Right atrium auricular region (tissue), 2 donors: Measurements from ENCODE around the gene PLIN1. TPM values are rescaled to one million over a fixed set of nuclear protein-coding genes. Genes with fewer than 3 reads are reported as not detected.

ENCODE experiments used
- DNase-seq: peaks from one replicate; pipeline ENCODE4 v3.0.0-alpha.2; 2019; ENCODE audit warnings: low spot score
- H3K27ac ChIP-seq, 2 donors: fragments of 200-600 bp; sonication (generic); 1 replicate in 1 of 2; 2 replicates in 1 of 2; pipeline ENCODE4 v1.5.1; 2016 to 2019
- H3K27me3 ChIP-seq, 2 donors: fragments of 200-600 bp; sonication (generic); one replicate each; pipeline versions ENCODE4 v1.5.1 to v1.6.0; 2017 to 2019
- H3K36me3 ChIP-seq: fragments of 200-600 bp; sonication (generic); one replicate; pipeline ENCODE4 v1.5.1; 2016
- H3K4me1 ChIP-seq, 2 donors: fragments of 200-600 bp; sonication (generic); one replicate each; pipeline versions ENCODE4 v1.5.1 to v1.6.0; 2017 to 2019
- H3K4me3 ChIP-seq, 2 donors: fragments of 200-600 bp; sonication (generic); 1 replicate in 1 of 2; 2 replicates in 1 of 2; pipeline ENCODE4 v1.5.1; 2017 to 2019; ENCODE audit warnings: mild to moderate bottlenecking in 1 of 2, moderate library complexity in 1 of 2
- H3K9me3 ChIP-seq, 2 donors: fragments of 200-600 bp; sonication (generic); one replicate each; pipeline ENCODE4 v1.5.1; 2019
- CTCF ChIP-seq, 2 donors: fragments of 200-600 bp; sonication (generic); IDR thresholded peaks; one replicate each; pipeline ENCODE4 v1.5.1; 2019; ENCODE audit warnings: antibody characterized with exemption in 2 of 2
- total RNA-seq, 2 donors: library from RNA; depleted of rRNA; stranded (reverse); fragments of >200 nt; gene quantifications; one replicate each; pipeline ENCODE4 v1.1.0, GENCODE V29; 2016

PLIN1 gene
- total RNA-seq, 2 donors from 2014 or later, result 3.6 to 22.6 TPM

DNA sequence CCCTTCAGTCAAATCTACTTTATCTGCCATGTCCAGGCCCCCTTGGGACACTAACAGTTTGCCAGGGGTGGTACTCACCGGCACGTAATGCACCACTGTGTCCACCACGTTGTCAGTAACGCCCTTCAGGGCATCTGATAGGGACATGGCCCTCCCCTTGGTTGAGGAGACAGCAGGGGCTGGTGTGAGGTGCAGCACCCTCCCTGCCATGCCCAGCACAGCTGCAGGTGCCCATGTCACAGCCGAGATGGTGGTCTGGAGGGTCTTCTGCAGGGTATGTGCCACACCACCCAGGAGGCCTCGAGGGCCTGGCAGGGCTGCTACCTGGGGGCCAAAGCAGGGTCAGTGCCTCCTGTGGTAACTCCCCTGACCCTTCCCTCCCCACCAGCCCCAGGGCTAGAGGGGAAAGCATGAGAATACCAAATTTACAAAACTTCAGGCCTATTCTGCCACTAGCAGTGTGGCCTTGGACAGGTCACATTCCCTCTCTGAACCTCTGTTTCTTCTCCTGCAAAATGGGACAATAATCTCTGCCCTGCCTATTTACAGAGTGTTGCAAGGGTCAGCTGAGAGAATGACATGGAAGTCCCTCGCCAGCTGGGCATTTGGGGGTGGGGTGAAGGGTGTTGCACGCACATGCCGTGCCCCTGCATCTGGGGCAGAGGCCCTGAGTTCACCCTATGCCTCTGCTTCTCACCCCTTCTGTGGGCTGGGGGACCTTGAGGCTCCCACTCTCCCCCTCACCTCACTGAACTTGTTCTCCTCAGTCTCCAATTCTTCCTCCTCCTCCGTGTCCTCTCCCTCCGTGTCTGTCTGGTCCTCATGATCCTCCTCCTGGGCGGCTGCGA lies 12.1 kb downstream of the PLIN1 start:
- no peak for TF ChIP-seq CTCF (IDR thresholded peaks at IDR 0.05)
- peaks cover 0 to 28% of the 10 kb centered on the region in 2 donors for H3K4me1 ChIP-seq
- no peak overlapping the region for H3K4me3 ChIP-seq
- no peaks in the 10 kb centered on the region for H3K36me3 ChIP-seq
- no peak for DNase-seq
- H3K27ac ChIP-seq, result no peak overlapping the region
- H3K27me3 ChIP-seq, result no peaks in the 10 kb centered on the region
- no peaks in the 10 kb centered on the region for H3K9me3 ChIP-seq

- H3K9me3 ChIP-seq, result no peaks in the 10 kb centered on the region
- no peak for TF ChIP-seq CTCF (IDR thresholded peaks at IDR 0.05)
- DNase-seq, result no peak
- H3K36me3 ChIP-seq, result no peaks in the 10 kb centered on the region
- no peaks in the 10 kb centered on the region for H3K27me3 ChIP-seq
- H3K4me1 ChIP-seq, result peaks cover 0 to 28% of the 10 kb centered on the region in 2 donors
- peak overlapping the region in 1 of 2 donors; percentile 44 for H3K4me3 ChIP-seq
- H3K27ac ChIP-seq, result peak overlapping the region; percentile 82 to 92
Observed at GRCh38 chr15:89666184-89666857, 12.8 kb downstream of the PLIN1 start.

DNA sequence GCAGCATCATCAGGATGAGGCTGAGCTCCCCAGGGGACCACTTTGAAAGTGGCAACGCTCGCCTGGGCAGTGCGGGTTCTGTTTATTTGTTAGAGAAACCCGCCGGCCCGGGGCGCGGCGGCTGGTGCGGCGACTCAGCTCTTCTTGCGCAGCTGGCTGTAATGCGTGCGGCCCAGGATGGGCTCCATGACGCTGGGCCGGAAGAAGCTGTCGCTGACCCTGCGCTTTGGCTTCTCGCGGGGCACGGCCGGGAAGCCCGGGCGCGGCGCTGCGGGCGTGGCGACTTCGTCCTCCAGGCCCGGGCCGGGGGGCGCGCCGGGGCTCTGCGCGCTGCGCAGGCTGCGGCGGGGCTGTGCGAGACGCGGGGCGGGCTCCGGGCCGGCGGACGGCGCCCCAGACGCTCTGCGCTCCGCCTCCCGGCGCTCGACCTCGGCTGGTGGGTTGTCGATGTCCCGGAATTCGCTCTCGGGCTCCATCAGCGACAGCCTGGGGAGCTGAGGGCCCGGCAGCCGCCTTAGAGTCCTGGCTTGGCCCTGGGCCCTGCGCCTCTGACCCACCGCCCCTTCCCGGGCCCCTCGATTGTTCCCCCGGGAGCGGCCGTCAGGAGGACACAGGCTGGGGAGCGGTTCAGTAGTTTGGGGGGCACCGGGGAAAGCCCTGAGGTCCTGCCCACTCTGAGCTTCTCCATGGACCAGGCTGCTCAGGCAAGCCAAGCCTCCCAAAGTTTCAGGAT lies 13.6 kb downstream of the PLIN1 start:
- peak overlapping the region; percentile 82 to 92 for H3K27ac ChIP-seq
- DNase-seq, result peak; percentile 79
- H3K4me1 ChIP-seq, result peaks cover 0 to 28% of the 10 kb centered on the region in 2 donors
- H3K9me3 ChIP-seq, result no peaks in the 10 kb centered on the region
- TF ChIP-seq CTCF (IDR thresholded peaks at IDR 0.05), result no peak
- H3K27me3 ChIP-seq, result no peaks in the 10 kb centered on the region
- H3K36me3 ChIP-seq, result no peaks in the 10 kb centered on the region
- H3K4me3 ChIP-seq, result peak overlapping the region; percentile 22 to 44

GRCh38 chr15:89664441-89665350 lies 14.5 kb downstream of the PLIN1 start:
- H3K4me3 ChIP-seq, result peak overlapping the region; percentile 22 to 44
- no peaks in the 10 kb centered on the region for H3K36me3 ChIP-seq
- H3K27me3 ChIP-seq, result no peaks in the 10 kb centered on the region
- no peak for TF ChIP-seq CTCF (IDR thresholded peaks at IDR 0.05)
- H3K27ac ChIP-seq, result peak overlapping the region; percentile 82 to 92
- peaks cover 0 to 28% of the 10 kb centered on the region in 2 donors for H3K4me1 ChIP-seq
- DNase-seq, result no peak
- no peaks in the 10 kb centered on the region for H3K9me3 ChIP-seq
